Thoracic aorta (tissue), 2 donors: ENCODE measurements around the gene GRK1. TPM values are rescaled to one million over a fixed set of nuclear protein-coding genes. Genes with fewer than 3 reads are reported as not detected.

Experiments used
- ATAC-seq: fragments of 150-250 bp; one replicate; pipeline ENCODE4 v1.8.0; 2017; ENCODE audit warnings: low read depth; ENCODE audit not compliant: insufficient number of reproducible peaks, low FRiP score
- DNase-seq: peaks from one replicate; pipeline ENCODE4 v3.0.0-alpha.2; 2020; ENCODE audit warnings: low spot score
- H3K27ac ChIP-seq, 2 donors: fragments of 200-600 bp; sonication (generic); 1 replicate in 1 of 2; 2 replicates in 1 of 2; pipeline ENCODE4 v1.5.1; 2016; ENCODE audit warnings: mild to moderate bottlenecking in 2 of 2, moderate library complexity in 2 of 2
- H3K27me3 ChIP-seq: fragments of 200-600 bp; sonication (generic); replicated peaks from 2 replicates; pipeline ENCODE4 v1.6.0; 2016; ENCODE audit warnings: mild to moderate bottlenecking; ENCODE audit not compliant: insufficient read depth
- H3K36me3 ChIP-seq: fragments of 200-600 bp; sonication (generic); one replicate; pipeline ENCODE4 v1.5.1; 2016
- H3K4me1 ChIP-seq, 2 donors: fragments of 200-600 bp; sonication (generic); 1 replicate in 1 of 2; 2 replicates in 1 of 2; pipeline versions ENCODE4 v1.5.1 to v1.6.0; 2016; ENCODE audit warnings: low read depth in 2 of 2, mild to moderate bottlenecking in 1 of 2; ENCODE audit not compliant: control insufficient read depth in 1 of 2
- H3K4me3 ChIP-seq: fragments of 200-600 bp; sonication (generic); 2 replicates; pipeline ENCODE4 v1.5.1; 2016; ENCODE audit warnings: mild to moderate bottlenecking
- H3K9me3 ChIP-seq: fragments of 200-600 bp; sonication (generic); 2 replicates; pipeline ENCODE4 v1.5.1; 2016
- total RNA-seq, 2 donors: library from RNA; depleted of rRNA; stranded (reverse); fragments of >200 nt; gene quantifications; one replicate each; pipeline versions ENCODE4 v1.1.0 to v1.2.3, GENCODE V29; 2016
- TF ChIP-seq, protein P1 (sequence below): fragments of 200-600 bp; sonication (generic); IDR thresholded peaks from one replicate; pipeline ENCODE4 v1.5.1; 2019; ENCODE audit warnings: antibody characterized with exemption

GRK1 gene
- total RNA-seq, 2 donors from 2014 or later, result not detected

DNA sequence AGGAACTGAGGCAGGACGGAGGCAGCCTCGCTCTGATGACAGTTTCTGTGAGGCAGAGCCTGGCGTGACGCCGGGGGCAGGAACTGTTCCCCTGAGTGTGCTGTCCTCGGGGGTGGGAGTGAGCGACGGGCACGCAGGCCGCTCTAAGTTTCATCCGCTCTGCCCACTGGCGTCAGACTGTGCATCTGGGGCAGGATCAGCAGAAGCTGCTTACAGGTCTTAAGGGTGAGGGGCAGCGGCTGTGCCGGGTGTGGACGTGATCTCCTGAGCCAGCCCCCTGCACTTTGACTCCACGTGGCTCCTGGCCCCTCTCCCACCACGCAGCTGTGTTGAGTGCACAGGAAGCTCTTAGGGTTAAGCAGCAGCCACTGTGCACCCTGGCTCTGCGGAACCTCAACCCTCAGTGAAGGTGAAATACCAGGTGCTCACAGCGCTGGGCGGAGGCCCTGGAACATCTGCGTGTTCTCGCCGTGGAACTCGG is 1.5 kb downstream of the GRK1 start:
- Histone ChIP-seq H3K36me3 (no peaks in the 10 kb centered on the region), H3K9me3 (no peaks in the 10 kb centered on the region), H3K27ac (no peak overlapping the region), H3K4me3 (no peak overlapping the region), H3K27me3 (no peaks in the 10 kb centered on the region), H3K4me1 (no peaks in the 10 kb centered on the region)
- ATAC-seq (no peak), DNase-seq (no peak)
- TF ChIP-seq, protein P1, sequence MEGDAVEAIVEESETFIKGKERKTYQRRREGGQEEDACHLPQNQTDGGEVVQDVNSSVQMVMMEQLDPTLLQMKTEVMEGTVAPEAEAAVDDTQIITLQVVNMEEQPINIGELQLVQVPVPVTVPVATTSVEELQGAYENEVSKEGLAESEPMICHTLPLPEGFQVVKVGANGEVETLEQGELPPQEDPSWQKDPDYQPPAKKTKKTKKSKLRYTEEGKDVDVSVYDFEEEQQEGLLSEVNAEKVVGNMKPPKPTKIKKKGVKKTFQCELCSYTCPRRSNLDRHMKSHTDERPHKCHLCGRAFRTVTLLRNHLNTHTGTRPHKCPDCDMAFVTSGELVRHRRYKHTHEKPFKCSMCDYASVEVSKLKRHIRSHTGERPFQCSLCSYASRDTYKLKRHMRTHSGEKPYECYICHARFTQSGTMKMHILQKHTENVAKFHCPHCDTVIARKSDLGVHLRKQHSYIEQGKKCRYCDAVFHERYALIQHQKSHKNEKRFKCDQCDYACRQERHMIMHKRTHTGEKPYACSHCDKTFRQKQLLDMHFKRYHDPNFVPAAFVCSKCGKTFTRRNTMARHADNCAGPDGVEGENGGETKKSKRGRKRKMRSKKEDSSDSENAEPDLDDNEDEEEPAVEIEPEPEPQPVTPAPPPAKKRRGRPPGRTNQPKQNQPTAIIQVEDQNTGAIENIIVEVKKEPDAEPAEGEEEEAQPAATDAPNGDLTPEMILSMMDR, result no peak

DNA sequence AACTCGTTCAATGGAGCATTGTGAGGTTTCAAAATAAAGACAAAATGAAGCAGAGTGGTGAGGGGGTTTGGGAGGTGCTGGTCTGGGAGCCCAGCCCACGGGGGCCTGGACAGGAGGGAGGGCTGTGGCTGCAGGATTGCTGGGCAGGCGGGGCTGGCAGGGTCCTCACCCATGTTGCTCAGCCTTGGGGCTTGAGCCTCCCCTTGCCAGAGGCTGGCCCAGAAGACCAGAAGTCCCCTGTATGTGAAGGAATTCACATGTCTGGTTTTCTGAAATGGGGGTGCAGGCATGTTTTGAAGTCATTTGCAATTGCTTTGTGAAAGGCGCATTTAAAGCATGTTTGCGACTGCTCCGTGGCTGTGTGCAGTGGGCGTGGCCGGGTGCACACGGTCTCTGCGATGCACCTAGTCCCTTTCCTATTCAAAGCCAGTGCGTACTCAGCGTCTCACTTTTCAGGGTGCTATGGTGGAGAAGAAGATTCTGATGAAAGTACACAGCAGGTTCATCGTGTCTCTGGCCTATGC is 2.3 kb downstream of the GRK1 start:
- Histone ChIP-seq H3K4me3 (no peak overlapping the region), H3K9me3 (no peaks in the 10 kb centered on the region), H3K27ac (no peak overlapping the region), H3K4me1 (no peaks in the 10 kb centered on the region), H3K36me3 (no peaks in the 10 kb centered on the region), H3K27me3 (no peaks in the 10 kb centered on the region)
- DNase-seq (no peak), ATAC-seq (no peak)
- TF ChIP-seq, protein P1, result no peak

- Histone ChIP-seq H3K4me1 (no peaks in the 10 kb centered on the region), H3K4me3 (no peak overlapping the region), H3K9me3 (no peaks in the 10 kb centered on the region), H3K27me3 (no peaks in the 10 kb centered on the region), H3K36me3 (no peaks in the 10 kb centered on the region), H3K27ac (no peak overlapping the region)
- TF ChIP-seq, protein P1, result no peak
- DNase-seq (no peak), ATAC-seq (no peak)
Measured at GRCh38 chr13:113669755-113670341, 2.8 kb downstream of the GRK1 start.

DNA sequence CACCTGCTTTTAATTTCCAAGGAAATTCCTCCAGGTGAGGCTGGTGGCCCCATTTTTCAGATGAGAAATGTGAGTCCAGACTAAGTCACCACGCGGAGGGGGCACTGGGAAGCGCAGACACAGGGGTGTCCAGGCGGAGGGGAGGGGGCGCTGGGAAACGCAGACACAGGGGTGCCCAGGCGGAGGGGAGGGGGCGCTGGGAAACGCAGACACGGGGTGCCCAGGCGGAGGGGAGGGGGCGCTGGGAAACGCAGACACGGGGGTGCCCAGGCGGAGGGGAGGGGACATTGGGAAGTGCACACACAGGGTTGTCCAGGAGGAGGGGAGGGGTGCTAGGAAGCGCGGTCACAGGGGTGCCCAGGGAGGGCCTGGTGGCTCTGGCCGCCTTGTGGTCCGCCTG is 3.5 kb downstream of the GRK1 start:
- H3K4me3 ChIP-seq, result no peak overlapping the region
- H3K4me1 ChIP-seq, result no peaks in the 10 kb centered on the region
- no peak for DNase-seq
- TF ChIP-seq, protein P1, result no peak
- H3K27ac ChIP-seq, result no peak overlapping the region
- no peak for ATAC-seq
- no peaks in the 10 kb centered on the region for H3K9me3 ChIP-seq
- H3K27me3 ChIP-seq, result no peaks in the 10 kb centered on the region
- no peaks in the 10 kb centered on the region for H3K36me3 ChIP-seq

- Histone ChIP-seq H3K36me3 (no peaks in the 10 kb centered on the region), H3K27ac (no peak overlapping the region), H3K27me3 (no peaks in the 10 kb centered on the region), H3K9me3 (no peaks in the 10 kb centered on the region), H3K4me1 (no peaks in the 10 kb centered on the region), H3K4me3 (no peak overlapping the region)
- TF ChIP-seq, protein P1, result no peak
- DNase-seq (no peak), ATAC-seq (no peak)
Measured at GRCh38 chr13:113671066-113672001, 4.3 kb downstream of the GRK1 start.
